ENCODE results near the gene FAM186B.
"Not testable (repeated sequence)": the region's sequence is repeated elsewhere in the genome, so short reads cannot be mapped to it uniquely, and the experiment has no call there.

Gene FAM186B

DNA sequence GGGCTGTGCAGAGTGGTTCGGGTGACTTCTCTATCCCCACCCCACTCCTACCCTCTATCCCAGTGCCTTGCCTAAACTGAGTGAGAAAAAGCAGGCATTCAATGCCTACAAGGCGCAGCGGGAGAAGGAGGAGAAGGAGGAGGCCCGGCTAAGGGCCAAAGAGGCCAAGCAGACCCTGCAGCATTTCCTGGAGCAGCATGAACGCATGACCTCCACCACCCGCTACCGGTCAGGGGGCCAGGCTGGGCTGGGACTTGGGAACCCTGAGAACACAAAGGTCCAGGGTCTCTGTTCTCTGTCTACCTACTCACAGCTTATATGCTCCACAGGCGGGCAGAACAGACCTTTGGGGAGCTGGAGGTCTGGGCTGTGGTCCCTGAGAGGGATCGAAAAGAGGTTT lies 29.6 kb upstream of the FAM186B start:
- no peak for DNase-seq

DNA sequence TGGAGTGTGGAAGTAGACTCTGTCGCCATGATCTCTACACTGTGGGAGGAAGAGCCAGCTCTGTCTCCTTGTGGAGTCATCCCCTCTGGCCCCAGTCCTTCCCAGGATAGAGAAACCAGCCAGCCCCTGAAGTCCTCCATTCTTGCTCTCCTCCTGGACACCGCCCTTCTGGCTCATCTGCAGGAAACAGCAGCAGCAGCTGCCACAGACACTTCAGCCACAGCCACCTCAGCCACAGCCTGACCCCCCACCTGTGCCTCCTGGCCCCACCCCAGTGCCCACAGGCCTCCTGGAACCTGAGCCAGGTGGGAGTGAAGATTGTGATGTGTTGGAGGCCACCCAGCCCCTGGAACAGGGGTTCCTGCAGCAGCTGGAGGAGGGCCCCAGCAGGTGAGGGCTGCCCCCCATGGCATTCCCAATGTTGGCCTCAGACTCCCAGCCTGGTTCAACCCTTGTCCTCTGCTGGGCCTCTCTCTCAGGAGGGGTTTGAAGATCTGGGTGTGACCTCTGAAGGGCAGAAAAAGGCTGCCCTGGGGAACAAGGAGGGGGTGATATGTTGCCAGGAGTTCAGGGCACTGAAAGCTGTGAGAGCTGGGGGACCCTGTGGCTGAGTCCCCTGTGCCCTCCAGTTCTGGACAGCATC lies 28.4 kb upstream of the FAM186B start:
- DNase-seq = no peak

DNA sequence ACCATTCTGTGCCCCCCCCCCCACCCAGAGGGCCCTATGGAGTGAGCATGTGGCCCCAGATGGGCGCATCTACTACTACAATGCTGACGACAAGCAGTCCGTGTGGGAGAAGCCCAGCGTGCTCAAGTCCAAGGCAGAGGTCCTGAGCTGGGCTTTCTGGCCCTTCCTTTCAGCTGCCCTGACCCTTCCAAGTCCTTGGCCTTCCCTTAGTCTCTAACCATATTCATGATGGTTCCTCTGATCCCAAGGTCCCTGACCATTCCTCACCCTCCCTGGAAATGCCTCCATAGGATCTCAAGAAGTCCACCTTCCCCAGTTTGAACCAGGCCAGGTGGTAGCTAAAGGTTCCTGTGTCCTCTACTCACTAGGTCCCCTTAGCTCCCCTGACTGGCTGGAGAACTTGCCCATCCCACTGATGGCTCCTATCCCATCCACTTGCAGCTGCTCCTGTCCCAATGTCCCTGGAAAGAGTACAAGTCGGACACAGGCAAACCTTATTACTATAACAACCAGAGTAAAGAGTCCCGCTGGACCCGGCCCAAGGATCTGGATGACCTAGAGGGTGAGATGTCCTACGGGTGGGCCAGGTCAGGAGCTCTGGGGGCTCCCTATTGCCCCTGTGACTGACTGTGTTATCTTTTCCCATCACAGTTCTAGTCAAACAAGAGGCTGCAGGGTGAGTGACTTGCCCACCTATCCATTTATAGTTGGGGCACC lies 27.7 kb upstream of the FAM186B start:
- no peak for DNase-seq

DNA sequence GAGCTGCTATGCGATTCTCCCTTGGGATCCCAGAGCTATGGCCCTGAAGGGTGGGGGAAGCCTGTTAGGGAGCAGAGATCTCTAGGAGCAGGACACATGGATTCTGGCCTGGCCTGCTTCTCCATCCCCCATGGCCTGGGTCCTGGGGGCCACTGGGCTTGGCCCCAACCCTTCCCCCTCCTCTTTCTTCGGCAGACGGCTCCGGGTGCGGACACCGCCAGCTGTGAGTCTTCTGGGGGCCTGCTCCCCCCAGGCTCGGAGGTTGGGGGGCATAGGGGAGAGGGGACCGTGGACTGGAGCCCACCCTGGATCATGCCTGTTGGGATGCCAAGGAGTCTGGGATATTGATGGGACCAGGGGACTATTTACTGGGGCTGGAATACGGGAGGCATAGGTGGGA lies 27.0 kb upstream of the FAM186B start:
- no peak for DNase-seq

DNA sequence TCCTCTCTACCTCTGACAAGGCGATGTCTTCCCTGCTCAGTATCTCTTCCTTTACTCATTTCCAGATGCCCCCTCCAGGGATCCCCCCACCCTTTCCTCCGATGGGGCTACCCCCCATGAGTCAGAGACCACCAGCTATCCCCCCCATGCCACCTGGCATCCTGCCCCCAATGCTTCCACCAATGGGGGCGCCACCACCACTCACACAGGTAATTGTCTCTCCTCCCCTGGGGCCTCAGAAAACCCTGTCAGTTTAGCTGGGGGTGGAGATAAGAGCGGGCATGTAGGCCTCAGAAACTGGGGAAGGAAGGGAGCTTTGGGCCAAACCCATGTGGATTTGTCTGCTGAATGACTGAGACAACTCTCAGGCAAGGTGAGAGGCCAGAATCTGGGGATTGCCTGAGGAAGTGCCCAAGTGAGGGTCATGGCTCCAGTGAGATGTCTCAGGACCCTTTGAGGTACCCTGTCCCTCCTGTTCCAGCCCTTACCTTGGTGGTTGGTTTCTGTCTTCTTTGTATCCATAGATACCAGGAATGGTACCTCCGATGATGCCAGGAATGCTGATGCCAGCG lies 26.0 kb upstream of the FAM186B start:
- DNase-seq = no peak

DNA sequence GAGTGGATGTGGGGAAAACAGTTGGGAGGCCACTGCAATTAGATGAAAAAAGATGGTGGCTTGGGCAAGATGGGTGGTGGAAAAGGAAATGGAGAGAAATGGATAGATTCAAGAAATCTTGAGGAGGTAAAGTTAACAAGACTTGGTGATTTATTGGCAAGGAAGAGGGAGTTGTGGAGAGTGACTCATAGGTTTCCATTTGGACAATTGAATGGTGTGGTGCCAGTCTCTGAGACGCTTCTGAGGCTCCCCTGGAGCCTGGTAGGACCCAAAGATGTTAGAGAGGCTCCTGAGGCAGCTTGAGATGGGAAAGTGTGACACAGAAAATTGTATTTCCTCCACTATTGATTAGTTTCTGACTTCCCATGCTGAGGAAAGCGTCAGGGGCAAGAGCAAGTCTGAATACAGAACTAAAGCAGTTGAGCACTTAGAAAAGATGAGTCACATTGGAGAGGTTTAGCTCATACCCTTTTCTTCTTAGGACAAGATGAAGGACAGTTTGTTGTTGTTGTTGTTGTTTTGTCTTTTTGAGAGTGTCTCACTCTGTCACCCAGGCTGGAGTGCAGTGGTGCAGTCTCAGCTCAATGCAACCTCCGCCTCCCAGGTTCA lies 22.4 kb upstream of the FAM186B start:
- DNase-seq = no peak

DNA sequence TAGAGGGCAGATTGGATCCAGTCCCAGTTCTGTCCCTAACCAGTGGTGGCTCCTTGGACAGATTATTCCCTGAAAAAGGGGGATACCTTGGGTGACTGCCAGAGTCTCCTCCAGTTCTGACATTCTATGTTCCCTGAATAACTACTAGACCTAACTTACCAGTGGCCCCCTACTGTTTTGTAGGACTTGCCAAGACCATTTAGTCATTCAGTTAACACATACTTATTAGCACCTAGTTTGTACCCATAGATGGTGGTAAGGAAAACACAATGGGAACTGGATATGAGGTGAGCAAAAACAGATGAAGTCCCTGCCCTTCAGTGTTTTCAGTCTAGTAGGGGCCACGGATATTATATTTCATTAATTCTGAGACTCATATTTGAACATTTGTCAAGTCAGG lies 21.4 kb upstream of the FAM186B start:
- DNase-seq = no peak

DNA sequence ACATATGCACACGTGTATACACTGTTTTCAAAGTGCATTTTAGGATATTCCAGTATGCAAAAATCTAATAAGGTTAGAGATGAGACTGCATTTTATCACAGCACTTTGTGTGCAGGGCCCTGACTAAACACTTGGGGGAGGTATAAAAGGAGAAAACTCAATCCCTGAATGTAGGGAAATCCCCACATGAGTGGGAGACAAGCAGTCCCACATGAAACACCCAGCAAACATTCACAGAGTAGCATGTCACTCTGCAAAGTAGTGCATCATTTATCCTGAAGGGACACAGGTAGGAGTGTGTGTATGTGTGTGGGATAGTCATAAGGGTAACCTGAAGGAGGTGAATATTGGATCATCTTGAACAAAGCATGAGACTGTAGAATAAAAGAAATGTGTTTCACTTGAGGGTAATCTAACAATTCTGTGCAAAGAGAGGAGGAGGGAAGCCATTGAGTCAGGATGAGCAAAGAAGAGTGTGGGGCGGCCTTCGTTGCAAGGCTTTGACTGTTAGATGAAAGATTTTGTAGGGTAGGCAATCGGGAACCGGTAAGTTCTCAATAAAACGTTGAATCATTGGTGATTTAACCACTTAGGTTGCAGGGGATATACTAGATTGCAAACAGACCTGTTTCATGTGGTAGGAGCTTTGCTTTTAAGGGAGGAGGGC lies 20.9 kb upstream of the FAM186B start:
- no peak for DNase-seq

DNA sequence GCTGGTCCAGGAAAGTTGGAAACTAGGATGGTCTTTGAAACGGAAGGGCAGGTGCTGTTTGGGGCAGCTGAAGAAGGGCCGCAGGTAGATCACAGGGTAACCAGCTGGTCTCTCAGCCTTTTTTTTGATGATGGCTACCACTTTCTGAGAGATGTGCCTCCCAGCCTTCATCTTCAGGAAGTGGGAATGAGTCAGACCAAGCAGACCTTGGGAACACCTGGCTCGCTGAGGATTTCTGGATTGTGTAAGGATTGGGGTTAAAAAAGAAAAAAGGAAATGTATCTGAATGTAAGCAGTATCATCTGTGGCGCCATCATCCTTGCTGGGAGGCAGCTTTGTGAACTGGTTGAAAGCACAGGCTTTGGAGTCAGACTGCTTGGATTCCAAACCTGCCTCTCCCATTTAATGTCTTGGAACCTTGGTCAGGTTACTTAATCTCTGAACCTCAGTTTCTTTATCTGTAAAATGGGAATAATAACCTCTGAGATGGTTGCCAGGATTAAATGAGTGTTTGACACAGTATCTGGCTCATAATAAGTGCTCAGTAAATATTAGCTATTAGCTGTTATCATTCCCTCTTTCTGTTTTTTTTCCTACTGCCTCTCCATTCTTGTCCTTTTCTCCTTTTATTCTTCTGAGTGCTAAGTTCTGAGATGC lies 19.6 kb upstream of the FAM186B start:
- DNase-seq = no peak

DNA sequence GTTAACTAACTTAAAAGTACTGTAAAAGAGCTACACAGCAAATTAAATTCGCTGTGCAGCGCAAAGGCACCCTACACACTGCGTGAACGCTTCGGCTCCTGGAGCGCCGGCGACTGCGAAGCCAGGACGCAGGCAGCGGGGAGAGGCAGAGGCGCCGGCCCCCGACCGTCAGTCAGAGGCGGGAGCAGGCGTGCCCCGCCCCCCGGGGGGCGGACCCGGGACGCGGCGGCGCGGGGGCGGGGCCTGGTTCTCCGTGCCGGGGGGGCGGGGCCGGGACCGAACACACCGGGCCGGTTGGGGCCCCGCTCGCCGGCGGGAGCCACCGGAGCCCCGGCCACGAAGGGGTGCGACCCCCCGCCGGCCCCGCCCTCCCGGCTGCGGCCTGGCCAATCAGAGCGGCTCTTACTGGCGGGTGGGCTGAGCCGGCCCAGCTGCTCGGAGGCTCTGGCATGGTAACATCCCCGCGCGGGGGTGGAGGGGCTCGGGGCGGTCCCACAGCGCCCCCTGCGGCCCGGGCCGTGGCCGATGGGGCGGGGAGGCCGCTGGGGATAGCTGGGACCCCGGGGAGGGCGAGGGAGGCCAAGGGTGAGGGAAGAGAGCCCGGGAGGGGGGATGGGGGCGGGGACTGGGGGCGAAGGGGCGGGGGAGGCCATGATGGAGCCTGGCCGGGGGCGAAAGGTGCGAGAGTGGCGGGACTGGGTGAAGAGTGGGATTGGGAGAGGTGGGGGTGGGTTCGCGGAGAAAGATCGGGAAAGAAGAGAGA lies 17.9 kb upstream of the FAM186B start, which contains the start of gene PRPF40B:
Gene PRPF40B (plus strand): TSS at position 420 of the 763 bp plus-strand sequence. CDS start 30 bp downstream, at position 450.
- peak; percentile 83 for DNase-seq

DNA sequence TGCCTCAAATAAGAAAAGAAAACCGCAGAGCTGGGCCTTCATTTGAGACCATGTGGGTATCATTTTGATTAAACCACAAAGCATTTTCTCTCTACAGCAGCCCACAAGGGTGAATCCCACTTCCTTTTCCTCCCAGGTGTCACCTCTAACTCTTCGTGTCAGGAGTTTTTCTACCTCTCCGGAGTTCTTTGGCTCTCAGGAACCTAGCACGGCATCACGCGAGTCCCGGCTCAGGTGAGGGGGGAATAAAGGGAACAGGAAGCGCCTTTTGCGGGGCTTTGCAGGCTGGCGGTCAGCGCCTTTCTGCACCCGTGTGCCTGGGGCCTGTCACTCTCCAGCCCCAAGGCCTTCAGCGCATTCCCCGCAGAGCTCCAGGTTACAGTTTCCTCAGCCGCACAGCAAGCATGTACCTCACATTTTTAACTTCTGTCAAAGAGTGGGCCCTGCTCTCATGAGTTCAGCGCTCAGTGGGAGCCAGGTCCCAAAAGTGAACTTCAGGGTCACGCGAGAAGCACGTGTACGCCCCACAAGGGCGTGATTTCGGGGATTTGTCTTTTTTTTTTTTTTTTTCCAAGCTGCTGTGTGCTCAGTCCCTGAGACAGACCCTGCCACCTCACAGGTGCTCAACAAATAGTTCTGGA lies 17.2 kb upstream of the FAM186B start:
- peak; percentile 64 for DNase-seq

DNA sequence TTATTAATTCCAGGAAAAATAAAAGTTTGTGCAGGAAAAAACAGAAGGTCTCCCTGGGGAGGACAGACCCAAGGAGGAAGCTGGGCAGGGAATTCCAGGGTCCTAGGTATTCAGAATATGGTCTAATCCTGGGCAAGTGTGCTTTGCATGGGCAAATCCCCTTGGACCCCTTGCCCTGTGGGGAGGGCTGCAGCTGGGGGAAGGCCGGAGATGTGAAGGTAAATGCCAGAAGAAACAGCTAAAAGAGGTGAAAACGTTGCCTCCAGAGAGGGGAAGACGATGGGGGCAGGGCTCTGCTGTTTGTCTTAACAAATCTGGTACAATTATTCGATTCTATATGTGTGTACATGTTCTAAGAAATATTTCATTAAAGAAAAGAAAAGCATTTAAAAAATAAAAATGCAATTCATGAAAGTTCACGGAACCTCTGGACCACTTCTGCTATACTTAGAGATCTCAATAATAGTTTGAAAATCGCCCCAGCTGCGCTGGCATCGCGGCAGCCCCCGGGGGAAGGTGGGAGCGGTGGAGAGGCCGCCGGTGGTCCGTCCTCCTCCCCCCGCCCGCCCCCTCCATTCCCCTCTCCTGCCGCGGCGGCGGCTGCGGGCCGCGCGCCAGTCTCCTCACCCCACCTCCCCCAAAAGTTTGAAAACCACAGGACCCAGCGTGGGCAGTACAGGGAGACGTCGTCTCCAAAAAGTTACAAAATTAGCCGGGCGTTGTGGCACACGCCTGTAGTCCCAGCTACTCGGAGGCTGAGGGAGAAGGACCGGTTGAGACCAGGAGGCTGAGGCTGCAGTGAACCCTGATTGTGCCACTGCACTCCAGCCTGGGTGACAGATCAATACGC lies 16.4 kb upstream of the FAM186B start:
- no peak for DNase-seq

DNA sequence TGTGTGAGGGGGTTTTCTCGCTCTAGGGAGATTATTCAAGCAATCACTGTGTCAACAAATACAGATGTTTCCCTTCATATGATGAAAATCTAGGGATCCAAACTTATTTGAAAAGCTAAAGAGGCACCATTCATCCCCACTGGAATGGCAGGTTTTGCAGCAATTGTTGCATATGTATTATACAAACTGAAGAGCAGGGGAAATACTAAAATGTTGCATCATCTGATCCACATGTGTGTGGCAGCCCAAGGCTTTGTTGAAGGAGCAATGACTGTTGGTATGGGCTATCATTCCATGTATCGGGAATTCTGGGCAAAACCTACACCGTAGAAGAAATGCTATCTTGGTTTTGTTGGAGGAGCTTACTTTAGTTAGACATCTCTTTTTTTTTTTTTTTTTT lies 13.8 kb upstream of the FAM186B start:
- DNase-seq = no peak

DNA sequence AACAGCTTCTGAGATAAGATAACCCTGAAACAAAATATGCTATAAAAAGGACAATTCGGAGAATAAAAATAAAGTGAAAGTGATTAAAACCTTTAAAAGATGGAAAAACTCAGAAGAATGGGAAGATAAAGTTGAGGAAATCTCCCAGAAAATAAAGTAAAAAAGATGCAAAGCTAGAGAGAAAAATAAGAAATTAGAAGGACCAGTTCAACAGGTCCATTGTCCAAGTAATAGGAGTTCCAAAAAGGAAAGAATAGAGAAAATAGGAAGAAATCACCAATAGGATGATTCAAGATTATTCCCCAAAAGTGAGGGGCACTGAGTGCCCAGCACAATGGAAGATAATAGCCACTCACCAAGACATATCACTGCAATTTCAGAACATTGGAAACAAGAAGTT lies 13.1 kb upstream of the FAM186B start:
- DNase-seq = no peak

DNA sequence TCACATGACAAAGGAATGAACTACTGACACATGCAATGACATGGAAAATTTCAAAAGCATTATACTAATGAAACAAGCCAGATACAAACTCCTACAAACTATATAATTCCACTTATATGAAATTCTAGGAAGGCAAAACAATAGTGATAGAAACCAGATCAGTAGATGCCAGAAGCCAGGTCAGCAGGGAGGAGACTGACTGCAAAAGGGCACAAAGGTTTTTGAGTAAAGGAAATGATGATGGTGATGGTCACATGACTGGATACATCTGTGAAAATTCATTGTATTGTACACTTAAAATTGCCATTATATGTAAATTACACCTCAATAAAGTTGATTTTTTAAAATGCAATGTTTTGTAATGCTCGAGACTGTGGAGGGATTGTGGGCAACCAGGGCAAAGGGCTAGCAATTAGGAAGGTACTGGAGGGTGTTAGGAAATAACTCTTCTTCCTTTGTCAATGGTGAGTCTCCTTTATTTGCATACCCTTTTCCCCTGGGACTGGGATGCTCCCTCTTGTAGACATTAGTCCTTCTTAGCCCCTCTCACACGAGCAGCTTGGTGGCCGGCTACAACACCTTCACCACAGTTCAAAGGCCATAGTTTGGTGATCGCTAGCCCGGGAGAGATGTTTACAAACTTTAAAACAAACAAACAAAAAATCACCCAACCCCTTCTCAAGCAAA lies 11.2 kb upstream of the FAM186B start:
- no peak for DNase-seq

DNA sequence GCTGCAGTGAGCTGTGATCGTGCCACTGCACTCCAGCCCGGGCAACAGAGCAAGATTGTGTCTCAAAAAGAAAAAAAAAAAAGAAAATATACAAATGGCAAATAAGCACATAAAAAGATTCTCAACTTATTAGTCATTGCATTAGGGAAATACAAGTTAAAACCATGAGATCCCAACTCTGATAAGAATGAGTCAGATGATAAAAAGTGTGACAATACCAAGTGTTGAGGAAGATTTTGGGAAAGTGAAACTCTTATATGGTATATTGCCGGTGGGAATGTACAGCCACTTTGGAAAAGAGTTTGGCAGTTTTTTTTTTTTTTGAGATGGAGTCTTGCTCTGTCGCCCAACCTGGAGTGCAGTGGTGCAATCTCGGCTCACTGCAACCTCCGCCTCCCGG lies 10.3 kb upstream of the FAM186B start:
- DNase-seq = no peak

DNA sequence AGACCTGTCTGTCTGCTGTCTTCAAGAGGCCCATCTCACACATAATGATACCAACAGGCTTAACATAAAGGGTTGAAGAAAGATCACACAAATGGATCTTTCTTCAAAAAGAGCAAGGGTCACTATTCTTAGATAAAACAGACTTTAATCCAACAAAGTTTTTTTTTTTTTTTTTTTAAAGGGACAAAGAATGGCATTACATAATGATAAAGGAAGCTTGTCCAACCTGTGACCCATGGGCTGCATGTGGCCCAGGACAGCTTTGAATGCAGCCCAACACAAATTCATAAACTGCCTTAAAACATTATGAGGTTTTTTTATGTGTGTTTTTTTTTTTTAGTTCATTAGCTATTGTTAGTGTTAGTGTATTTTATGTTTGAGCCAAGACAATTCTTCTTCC lies 6.8 kb upstream of the FAM186B start:
- DNase-seq = no peak

DNA sequence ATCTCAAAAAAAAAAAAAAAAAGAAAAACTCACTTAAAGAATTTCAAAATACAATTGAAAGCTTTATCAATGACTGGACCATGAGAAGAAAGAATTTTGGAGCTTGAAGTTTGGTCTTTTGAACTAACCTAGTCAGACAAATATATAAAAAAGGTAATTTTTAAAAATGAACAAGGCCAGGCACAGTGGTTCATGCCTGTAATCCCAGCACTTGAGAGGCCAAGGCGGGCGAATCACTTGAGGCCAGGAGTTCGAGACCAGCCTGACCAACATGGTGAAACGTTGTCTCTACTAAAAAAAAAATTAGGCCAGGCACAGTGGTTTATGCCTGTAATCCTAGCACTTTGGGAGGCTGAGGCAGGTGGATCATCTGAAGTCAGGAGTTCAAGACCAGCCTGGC lies 5.3 kb upstream of the FAM186B start:
- DNase-seq = not testable (repeated sequence)

DNA sequence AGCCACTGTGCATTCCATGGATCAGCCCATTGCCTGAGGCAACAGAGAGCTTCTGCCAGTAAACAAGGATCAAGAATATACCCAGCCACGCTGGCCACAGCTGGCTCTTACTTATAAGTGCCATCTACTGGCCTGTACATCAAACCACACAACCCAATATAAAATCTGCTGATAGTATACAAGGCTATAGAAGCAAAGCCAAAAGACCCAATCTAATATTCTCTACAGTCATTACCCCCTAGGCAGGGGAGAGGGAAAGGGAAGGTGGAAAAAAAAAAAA lies 4.4 kb upstream of the FAM186B start:
- DNase-seq = no peak

All from NCI-H2171 (cell line).